ENCODE results near the gene TMEM217.

The TMEM217 gene

DNA sequence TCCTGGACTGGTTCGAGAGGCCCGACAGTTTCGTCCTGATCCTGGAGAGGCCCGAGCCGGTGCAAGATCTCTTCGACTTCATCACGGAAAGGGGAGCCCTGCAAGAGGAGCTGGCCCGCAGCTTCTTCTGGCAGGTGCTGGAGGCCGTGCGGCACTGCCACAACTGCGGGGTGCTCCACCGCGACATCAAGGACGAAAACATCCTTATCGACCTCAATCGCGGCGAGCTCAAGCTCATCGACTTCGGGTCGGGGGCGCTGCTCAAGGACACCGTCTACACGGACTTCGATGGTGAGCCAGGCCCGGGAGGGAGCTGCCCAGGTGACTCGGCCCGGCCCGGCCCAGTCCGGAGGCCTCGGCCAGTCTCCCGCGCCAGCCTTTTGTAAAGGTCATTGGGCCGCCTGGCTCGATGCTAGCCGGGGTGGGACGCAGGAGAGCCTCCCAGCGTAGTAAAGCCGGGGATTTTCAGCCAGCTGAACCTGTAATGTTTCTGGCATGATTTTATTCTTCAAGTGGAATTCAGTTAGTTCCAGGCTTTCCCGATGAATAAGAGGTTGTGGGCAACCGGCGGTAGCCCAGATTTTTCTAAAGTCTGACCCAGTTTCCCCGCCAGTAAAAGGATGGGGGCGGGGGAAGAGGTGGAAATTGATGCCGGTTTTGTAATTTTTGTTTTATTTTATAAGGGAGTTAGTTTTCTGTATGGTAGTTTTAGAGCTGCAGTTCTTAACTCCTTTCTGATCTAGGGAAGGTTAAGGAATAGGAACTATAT is 86.6 kb downstream of the TMEM217 start:
- TF ChIP-seq, protein P1, sequence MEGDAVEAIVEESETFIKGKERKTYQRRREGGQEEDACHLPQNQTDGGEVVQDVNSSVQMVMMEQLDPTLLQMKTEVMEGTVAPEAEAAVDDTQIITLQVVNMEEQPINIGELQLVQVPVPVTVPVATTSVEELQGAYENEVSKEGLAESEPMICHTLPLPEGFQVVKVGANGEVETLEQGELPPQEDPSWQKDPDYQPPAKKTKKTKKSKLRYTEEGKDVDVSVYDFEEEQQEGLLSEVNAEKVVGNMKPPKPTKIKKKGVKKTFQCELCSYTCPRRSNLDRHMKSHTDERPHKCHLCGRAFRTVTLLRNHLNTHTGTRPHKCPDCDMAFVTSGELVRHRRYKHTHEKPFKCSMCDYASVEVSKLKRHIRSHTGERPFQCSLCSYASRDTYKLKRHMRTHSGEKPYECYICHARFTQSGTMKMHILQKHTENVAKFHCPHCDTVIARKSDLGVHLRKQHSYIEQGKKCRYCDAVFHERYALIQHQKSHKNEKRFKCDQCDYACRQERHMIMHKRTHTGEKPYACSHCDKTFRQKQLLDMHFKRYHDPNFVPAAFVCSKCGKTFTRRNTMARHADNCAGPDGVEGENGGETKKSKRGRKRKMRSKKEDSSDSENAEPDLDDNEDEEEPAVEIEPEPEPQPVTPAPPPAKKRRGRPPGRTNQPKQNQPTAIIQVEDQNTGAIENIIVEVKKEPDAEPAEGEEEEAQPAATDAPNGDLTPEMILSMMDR (conservative IDR thresholded peaks at IDR 0.05; ENCODE audit: low read depth), result no peak
- DNase-seq (ENCODE audit: low spot score), result peak; percentile 28
- POLR2A ChIA-PET (ENCODE audit: low non-redundant PET), result interaction anchor here (1.0 to 2.1 kb wide), 4 partner anchors 37 to 142 kb away, joined by 3 to 11 read pairs (median 4); no protein-coding TSS in a partner anchor
- peak overlapping the region; percentile 96 for H3K27ac ChIP-seq
- CTCF ChIA-PET, result interaction anchor here (0.5 to 4.0 kb wide), 21 partner anchors 18 to 416 kb away, joined by 3 to 64 read pairs (median 5); no protein-coding TSS in a partner anchor

GRCh38 chr6:37170273-37171200 is 87.4 kb downstream of the TMEM217 start:
- DNase-seq (ENCODE audit: low spot score), result peak; percentile 44
- ChIA-PET CTCF (interaction anchor here (0.5 to 4.0 kb wide), 14 partner anchors 31 to 152 kb away, joined by 3 to 64 read pairs (median 4); no protein-coding TSS in a partner anchor), POLR2A (ENCODE audit: low non-redundant PET) (interaction anchor here (0.6 to 2.1 kb wide), 3 partner anchors 36 to 488 kb away, joined by 5 to 11 read pairs (median 5); no protein-coding TSS in a partner anchor)
- peak overlapping the region; percentile 96 for H3K27ac ChIP-seq
- TF ChIP-seq, protein P1 (conservative IDR thresholded peaks at IDR 0.05; ENCODE audit: low read depth), result 0 out of 2 replicates have a peak, but pooled peaks have one; percentile 19

GRCh38 chr6:37169496-37170272 is 88.3 kb downstream of the TMEM217 start, which contains the start of gene PIM1:
PIM1 (plus strand) TSS chr6:37170152; CDS start chr6:37170576, 424 bp downstream.
- H3K27ac ChIP-seq, result peak within 1 kb of the TSS; percentile 96
- ChIA-PET POLR2A (ENCODE audit: low non-redundant PET) (interaction anchor here (0.6 to 2.1 kb wide), 4 partner anchors 35 to 487 kb away, joined by 5 to 11 read pairs (median 6); no protein-coding TSS in a partner anchor), CTCF (interaction anchor here (1.0 to 4.0 kb wide), 5 partner anchors 118 to 151 kb away, joined by 3 to 64 read pairs (median 29); no protein-coding TSS in a partner anchor)
- DNase-seq (ENCODE audit: low spot score), result peak; percentile 98
- TF ChIP-seq, protein P1 (conservative IDR thresholded peaks at IDR 0.05; ENCODE audit: low read depth), result no peak

- DNase-seq (ENCODE audit: low spot score), result peak; percentile 73
- TF ChIP-seq, protein P1 (conservative IDR thresholded peaks at IDR 0.05; ENCODE audit: low read depth), result no peak
- CTCF ChIA-PET, result interaction anchor here (1.0 to 1.2 kb wide), 2 partner anchors 117 to 150 kb away, joined by 3 to 4 read pairs; no protein-coding TSS in a partner anchor
- H3K27ac ChIP-seq, result peak overlapping the region; percentile 96
- POLR2A ChIA-PET (ENCODE audit: low non-redundant PET), result interaction anchor here (1.2 kb wide), 1 partner anchor 70 kb away, joined by 6 read pairs; no protein-coding TSS in a partner anchor
Measured at GRCh38 chr6:37168811-37169495, 89.0 kb downstream of the TMEM217 start.

- no peak for DNase-seq (ENCODE audit: low spot score)
- TF ChIP-seq, protein P1 (conservative IDR thresholded peaks at IDR 0.05; ENCODE audit: low read depth), result no peak
- H3K27ac ChIP-seq, result no peak overlapping the region
- CTCF ChIA-PET, result no interaction called here
- POLR2A ChIA-PET (ENCODE audit: low non-redundant PET), result no interaction called here
Measured at GRCh38 chr6:37168163-37168758, 89.7 kb downstream of the TMEM217 start.

Measured in RWPE1 (cell line).